Calu3 (cell line): ENCODE measurements around the gene NRF1. TPM values are rescaled to one million over a fixed set of nuclear protein-coding genes. Genes with fewer than 3 reads are reported as not detected.
A peak's percentile ranks its signal among the peaks of the same experiment; 100 is the strongest.
"Not testable (repeated sequence)": the region's sequence is repeated elsewhere in the genome, so short reads cannot be mapped to it uniquely, and the experiment has no call there.

Experiments used
- BruUV-seq: library from RNA; stranded (reverse); fragments of 400-500 nt; replicated peaks from 2 replicates; lab custom pipeline; 2021; lab: Mats Ljungman, UMichigan
- CTCF ChIA-PET: fragments of 300-600 bp; sonication (Branson Sonifier 250); formaldehyde crosslinking; loops from one replicate; lab custom pipeline; 2022; ENCODE audit warnings: antibody characterized with exemption; lab: Charles Lee
- DNase-seq: peaks from one replicate; pipeline ENCODE4 v3.0.0; 2022
- H3K27ac Mint-ChIP-seq: one replicate; pipeline ENCODE4 v1.8.0; 2022; ENCODE audit warnings: mixed read lengths; ENCODE audit not compliant: unreplicated experiment
- H3K27me3 Mint-ChIP-seq: one replicate; pipeline ENCODE4 v1.8.0; 2022; ENCODE audit warnings: mixed read lengths; ENCODE audit not compliant: unreplicated experiment
- H3K36me3 Mint-ChIP-seq: one replicate; pipeline ENCODE4 v1.8.0; 2022; ENCODE audit warnings: mild to moderate bottlenecking, moderate library complexity, mixed read lengths; ENCODE audit not compliant: insufficient read depth, unreplicated experiment
- H3K4me1 Mint-ChIP-seq: one replicate; pipeline ENCODE4 v1.8.0; 2022; ENCODE audit warnings: mild to moderate bottlenecking, low read depth, mixed read lengths; ENCODE audit not compliant: unreplicated experiment
- H3K4me3 Mint-ChIP-seq: one replicate; pipeline ENCODE4 v1.8.0; 2022; ENCODE audit warnings: mild to moderate bottlenecking, low read depth, moderate library complexity, mixed read lengths; ENCODE audit not compliant: unreplicated experiment
- H3K9me3 Mint-ChIP-seq: one replicate; pipeline ENCODE4 v1.8.0; 2022; ENCODE audit warnings: low read depth, mixed read lengths; ENCODE audit not compliant: unreplicated experiment
- CTCF ChIP-seq: fragments of 200-600 bp; IDR thresholded peaks from one replicate; pipeline ENCODE4 v1.8.0; 2022; ENCODE audit warnings: antibody characterized with exemption; ENCODE audit not compliant: unreplicated experiment
- intact Hi-C: fragments of 100-400 bp; cut with micrococcal nuclease; formaldehyde crosslinking; loops from one replicate; pipeline ENCODE4 v1.10.0; 2022; ENCODE audit not compliant: unreplicated experiment
- total RNA-seq: library from RNA; stranded (reverse); gene quantifications from 2 replicates; pipeline ENCODE4 v1.2.3, GENCODE V29; 2022

The NRF1 gene
- total RNA-seq, 1 experiment from 2014 or later: 22.1 TPM

GRCh38 chr7:129630341-129630740 lies 18.8 kb downstream of the NRF1 start:
- no peak for DNase-seq
- CTCF ChIA-PET: interaction anchor here (1.5 kb wide), 1 partner anchor 17 kb away, joined by 4 read pairs; no protein-coding TSS in a partner anchor
- no peaks in the 10 kb centered on the region for H3K4me1 Mint-ChIP-seq
- H3K9me3 Mint-ChIP-seq: no peaks in the 10 kb centered on the region
- H3K27ac Mint-ChIP-seq: no peak overlapping the region
- no peak for TF ChIP-seq CTCF
- BruUV-seq: no TSS peak
- H3K4me3 Mint-ChIP-seq: no peak overlapping the region
- no peaks in the 10 kb centered on the region for H3K27me3 Mint-ChIP-seq
- H3K36me3 Mint-ChIP-seq: no peaks in the 10 kb centered on the region
- intact Hi-C loops: no loop called here

- Mint-ChIP-seq H3K27ac (no peak overlapping the region), H3K9me3 (no peaks in the 10 kb centered on the region), H3K36me3 (no peaks in the 10 kb centered on the region), H3K4me1 (no peaks in the 10 kb centered on the region), H3K4me3 (no peak overlapping the region), H3K27me3 (no peaks in the 10 kb centered on the region)
- BruUV-seq: no TSS peak
- CTCF ChIA-PET: interaction anchor here (0.6 to 1.4 kb wide), 3 partner anchors 21 to 141 kb away, joined by 3 to 5 read pairs (median 3); no protein-coding TSS in a partner anchor
- intact Hi-C loops: loop anchor here (1.0 kb wide), 1 partner anchor 22 kb away; no protein-coding TSS in a partner anchor
- DNase-seq: no peak
- TF ChIP-seq CTCF: no peak
These were observed 23.0 kb downstream of the NRF1 start for GRCh38 chr7:129634361-129635034.

GRCh38 chr7:129635300-129636029 lies 23.9 kb downstream of the NRF1 start:
- H3K27ac Mint-ChIP-seq: no peak overlapping the region
- peak; percentile 76 for DNase-seq
- H3K9me3 Mint-ChIP-seq: no peaks in the 10 kb centered on the region
- no peaks in the 10 kb centered on the region for H3K27me3 Mint-ChIP-seq
- intact Hi-C loops: loop anchor here (1.0 kb wide), 1 partner anchor 23 kb away; no protein-coding TSS in a partner anchor
- TF ChIP-seq CTCF: peak; percentile 71
- no peaks in the 10 kb centered on the region for H3K36me3 Mint-ChIP-seq
- BruUV-seq: no TSS peak
- no peak overlapping the region for H3K4me3 Mint-ChIP-seq
- CTCF ChIA-PET: interaction anchor here (0.6 to 1.4 kb wide), 2 partner anchors 22 to 142 kb away, joined by 3 to 5 read pairs; no protein-coding TSS in a partner anchor
- no peaks in the 10 kb centered on the region for H3K4me1 Mint-ChIP-seq

- DNase-seq, intact Hi-C loops, CTCF ChIA-PET, H3K27ac Mint-ChIP-seq, H3K4me1 Mint-ChIP-seq, H3K4me3 Mint-ChIP-seq, H3K36me3 Mint-ChIP-seq, H3K9me3 Mint-ChIP-seq, H3K27me3 Mint-ChIP-seq, BruUV-seq: not testable (repeated sequence)
These were observed 24.6 kb downstream of the NRF1 start for GRCh38 chr7:129636030-129636550.
